Measurements from ENCODE around the gene CLDN9. TPM values are rescaled to one million over a fixed set of nuclear protein-coding genes. Genes with fewer than 3 reads are reported as not detected.

The CLDN9 gene
- total and polyA plus RNA-seq, 9 of the 15 experiments (the other 6 are each of a cell fraction or from before 2014, with no cell fraction given): 0.12 to 0.44 (median 0.22) TPM; not detected in 4

DNA sequence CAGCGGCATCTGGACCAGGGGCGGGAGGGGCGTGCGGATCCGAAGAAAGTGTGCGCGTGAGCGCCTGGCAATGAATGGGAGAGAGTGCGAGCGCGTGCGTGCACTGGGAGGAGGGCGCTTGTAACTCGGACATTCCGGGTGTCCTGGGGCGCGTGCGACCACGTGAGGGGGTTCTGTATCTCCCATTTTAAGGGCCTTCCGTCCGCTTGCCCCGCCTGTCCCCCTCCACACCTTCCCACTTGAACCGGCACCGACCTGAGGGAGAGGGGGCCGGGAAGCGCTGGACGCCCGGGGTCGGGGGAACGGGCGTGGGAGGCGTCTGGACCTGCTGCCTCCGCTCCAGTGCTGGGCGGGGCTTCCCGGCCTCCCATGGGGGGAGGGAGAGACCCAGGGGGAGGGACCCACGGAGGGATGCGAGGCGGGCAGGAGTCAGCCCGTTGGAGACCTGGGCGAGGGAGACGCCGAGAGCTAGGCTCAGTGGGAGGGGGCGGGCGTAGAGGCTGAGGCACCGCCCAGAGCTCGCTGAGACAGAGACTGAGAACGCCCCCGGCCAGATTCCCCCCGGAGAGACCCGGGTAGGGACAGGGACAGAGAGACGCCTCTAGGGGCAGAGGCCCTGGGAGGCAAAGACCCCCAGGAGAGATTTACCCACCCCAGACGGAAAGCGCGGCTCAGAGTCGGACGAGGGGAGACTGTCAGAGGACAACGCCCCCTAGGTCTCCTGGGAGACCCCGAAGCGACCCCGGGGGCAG is 48.8 kb upstream of the CLDN9 start, which contains the start of gene KREMEN2 (continued):
- TF ChIP-seq, protein P1, sequence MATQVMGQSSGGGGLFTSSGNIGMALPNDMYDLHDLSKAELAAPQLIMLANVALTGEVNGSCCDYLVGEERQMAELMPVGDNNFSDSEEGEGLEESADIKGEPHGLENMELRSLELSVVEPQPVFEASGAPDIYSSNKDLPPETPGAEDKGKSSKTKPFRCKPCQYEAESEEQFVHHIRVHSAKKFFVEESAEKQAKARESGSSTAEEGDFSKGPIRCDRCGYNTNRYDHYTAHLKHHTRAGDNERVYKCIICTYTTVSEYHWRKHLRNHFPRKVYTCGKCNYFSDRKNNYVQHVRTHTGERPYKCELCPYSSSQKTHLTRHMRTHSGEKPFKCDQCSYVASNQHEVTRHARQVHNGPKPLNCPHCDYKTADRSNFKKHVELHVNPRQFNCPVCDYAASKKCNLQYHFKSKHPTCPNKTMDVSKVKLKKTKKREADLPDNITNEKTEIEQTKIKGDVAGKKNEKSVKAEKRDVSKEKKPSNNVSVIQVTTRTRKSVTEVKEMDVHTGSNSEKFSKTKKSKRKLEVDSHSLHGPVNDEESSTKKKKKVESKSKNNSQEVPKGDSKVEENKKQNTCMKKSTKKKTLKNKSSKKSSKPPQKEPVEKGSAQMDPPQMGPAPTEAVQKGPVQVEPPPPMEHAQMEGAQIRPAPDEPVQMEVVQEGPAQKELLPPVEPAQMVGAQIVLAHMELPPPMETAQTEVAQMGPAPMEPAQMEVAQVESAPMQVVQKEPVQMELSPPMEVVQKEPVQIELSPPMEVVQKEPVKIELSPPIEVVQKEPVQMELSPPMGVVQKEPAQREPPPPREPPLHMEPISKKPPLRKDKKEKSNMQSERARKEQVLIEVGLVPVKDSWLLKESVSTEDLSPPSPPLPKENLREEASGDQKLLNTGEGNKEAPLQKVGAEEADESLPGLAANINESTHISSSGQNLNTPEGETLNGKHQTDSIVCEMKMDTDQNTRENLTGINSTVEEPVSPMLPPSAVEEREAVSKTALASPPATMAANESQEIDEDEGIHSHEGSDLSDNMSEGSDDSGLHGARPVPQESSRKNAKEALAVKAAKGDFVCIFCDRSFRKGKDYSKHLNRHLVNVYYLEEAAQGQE (IDR thresholded peaks at IDR 0.05; ENCODE audit: borderline replicate concordance): peak; percentile 21; the same call in 1 of the 2 replicates
- TF ChIP-seq, protein P1 (CRISPR knock-in tag; IDR thresholded peaks at IDR 0.05; ENCODE audit: low read depth): no peak
- TF ChIP-seq TCF3 (CRISPR knock-in tag; IDR thresholded peaks at IDR 0.05): no peak
- no peak for TF ChIP-seq SMARCB1 (IDR thresholded peaks at IDR 0.05; ENCODE audit: insufficient read length, low read depth)
- TF ChIP-seq, protein P2, sequence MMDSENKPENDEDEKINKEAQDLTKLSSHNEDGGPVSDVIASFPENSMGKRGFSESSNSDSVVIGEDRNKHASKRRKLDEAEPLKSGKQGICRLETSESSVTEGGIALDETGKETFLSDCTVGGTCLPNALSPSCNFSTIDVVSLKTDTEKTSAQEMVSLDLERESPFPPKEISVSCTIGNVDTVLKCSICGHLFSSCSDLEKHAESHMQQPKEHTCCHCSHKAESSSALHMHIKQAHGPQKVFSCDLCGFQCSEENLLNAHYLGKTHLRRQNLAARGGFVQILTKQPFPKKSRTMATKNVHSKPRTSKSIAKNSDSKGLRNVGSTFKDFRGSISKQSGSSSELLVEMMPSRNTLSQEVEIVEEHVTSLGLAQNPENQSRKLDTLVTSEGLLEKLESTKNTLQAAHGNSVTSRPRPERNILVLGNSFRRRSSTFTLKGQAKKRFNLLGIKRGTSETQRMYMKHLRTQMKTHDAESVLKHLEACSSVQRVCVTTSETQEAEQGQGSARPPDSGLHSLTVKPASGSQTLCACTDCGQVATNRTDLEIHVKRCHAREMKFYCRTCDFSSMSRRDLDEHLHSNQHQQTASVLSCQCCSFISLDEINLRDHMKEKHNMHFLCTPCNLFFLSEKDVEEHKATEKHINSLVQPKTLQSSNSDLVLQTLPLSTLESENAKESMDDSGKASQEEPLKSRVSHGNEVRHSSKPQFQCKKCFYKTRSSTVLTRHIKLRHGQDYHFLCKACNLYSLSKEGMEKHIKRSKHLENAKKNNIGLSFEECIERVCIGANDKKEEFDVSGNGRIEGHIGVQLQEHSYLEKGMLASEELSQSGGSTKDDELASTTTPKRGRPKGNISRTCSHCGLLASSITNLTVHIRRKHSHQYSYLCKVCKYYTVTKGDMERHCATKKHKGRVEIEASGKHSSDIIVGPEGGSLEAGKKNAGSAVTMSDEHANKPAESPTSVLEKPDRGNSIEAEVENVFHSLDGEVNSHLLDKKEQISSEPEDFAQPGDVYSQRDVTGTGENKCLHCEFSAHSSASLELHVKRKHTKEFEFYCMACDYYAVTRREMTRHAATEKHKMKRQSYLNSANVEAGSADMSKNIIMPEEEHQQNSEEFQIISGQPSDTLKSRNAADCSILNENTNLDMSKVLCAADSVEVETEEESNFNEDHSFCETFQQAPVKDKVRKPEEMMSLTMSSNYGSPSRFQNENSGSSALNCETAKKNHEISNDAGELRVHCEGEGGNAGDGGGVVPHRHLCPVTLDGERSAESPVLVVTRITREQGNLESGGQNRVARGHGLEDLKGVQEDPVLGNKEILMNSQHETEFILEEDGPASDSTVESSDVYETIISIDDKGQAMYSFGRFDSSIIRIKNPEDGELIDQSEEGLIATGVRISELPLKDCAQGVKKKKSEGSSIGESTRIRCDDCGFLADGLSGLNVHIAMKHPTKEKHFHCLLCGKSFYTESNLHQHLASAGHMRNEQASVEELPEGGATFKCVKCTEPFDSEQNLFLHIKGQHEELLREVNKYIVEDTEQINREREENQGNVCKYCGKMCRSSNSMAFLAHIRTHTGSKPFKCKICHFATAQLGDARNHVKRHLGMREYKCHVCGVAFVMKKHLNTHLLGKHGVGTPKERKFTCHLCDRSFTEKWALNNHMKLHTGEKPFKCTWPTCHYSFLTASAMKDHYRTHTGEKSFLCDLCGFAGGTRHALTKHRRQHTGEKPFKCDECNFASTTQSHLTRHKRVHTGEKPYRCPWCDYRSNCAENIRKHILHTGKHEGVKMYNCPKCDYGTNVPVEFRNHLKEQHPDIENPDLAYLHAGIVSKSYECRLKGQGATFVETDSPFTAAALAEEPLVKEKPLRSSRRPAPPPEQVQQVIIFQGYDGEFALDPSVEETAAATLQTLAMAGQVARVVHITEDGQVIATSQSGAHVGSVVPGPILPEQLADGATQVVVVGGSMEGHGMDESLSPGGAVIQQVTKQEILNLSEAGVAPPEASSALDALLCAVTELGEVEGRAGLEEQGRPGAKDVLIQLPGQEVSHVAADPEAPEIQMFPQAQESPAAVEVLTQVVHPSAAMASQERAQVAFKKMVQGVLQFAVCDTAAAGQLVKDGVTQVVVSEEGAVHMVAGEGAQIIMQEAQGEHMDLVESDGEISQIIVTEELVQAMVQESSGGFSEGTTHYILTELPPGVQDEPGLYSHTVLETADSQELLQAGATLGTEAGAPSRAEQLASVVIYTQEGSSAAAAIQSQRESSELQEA (IDR thresholded peaks at IDR 0.05; ENCODE audit: low read depth): no peak
- peak; percentile 79 to 84 for TF ChIP-seq NRF1 (conservative IDR thresholded peaks at IDR 0.05 in 1 of 2, IDR thresholded peaks at IDR 0.05 in 1 of 2)
- peak; percentile 62; the same call in 1 of the 2 replicates for TF ChIP-seq RAD51 (IDR thresholded peaks at IDR 0.05; ENCODE audit: borderline replicate concordance, low read depth)
- TF ChIP-seq HDAC8 (tag; IDR thresholded peaks at IDR 0.05): no peak
